Testis (tissue), 3 donors: ENCODE results near the gene CHRD. TPM values are rescaled to one million over a fixed set of nuclear protein-coding genes. Genes with fewer than 3 reads are reported as not detected.

ENCODE experiments used
- DNase-seq: peaks from one replicate; pipeline ENCODE4 v3.0.0-alpha.2; 2019
- H3K27ac ChIP-seq, 2 donors: fragments of 200-600 bp; sonication (generic); one replicate each; pipeline ENCODE4 v1.5.1; 2019
- H3K27me3 ChIP-seq: fragments of 200-600 bp; sonication (generic); one replicate; pipeline ENCODE4 v1.5.1; 2019
- H3K36me3 ChIP-seq: fragments of 200-600 bp; sonication (generic); one replicate; pipeline ENCODE4 v1.5.1; 2017; ENCODE audit warnings: low read depth; ENCODE audit errors: missing control alignments
- H3K4me1 ChIP-seq: fragments of 200-600 bp; sonication (generic); one replicate; pipeline ENCODE4 v1.5.1; 2019
- H3K4me3 ChIP-seq, 2 donors: fragments of 200-600 bp; sonication (generic); one replicate each; pipeline ENCODE4 v1.5.1; 2017 to 2019
- H3K9me3 ChIP-seq: fragments of 200-600 bp; sonication (generic); one replicate; pipeline ENCODE4 v1.5.1; 2017
- CTCF ChIP-seq, 3 experiments: fragments of 450-650 bp in 2 of 3; fragments of 200-600 bp in 1 of 3; sonication (generic) in 1 of 3; IDR thresholded peaks; one replicate each; pipeline ENCODE4 v1.5.1; 2016 to 2019; ENCODE audit warnings: antibody characterized with exemption in 3 of 3, mild to moderate bottlenecking in 2 of 3, moderate library complexity in 1 of 3
- POLR2A ChIP-seq: fragments of 450-650 bp; IDR thresholded peaks from one replicate; pipeline ENCODE4 v1.6.1; 2017; ENCODE audit warnings: antibody characterized with exemption, mild to moderate bottlenecking, moderate library complexity
- whole genome bisulfite sequencing, 2 donors: methylation state at CpG; one replicate each; pipeline ENCODE4 v1.1.5; 2018; 5-methylcytosine and 5-hydroxymethylcytosine counted together
- intact Hi-C: fragments of 100-400 bp; cut with DNase I; formaldehyde crosslinking; loops from one replicate; pipeline ENCODE4 v1.15.1; 2023; ENCODE audit warnings: low total_unique reads
- polyA plus RNA-seq: library from polyadenylated mRNA; stranded (reverse); fragments of 350-450 nt; fragmentation: Illumina TruSeq; extraction: RNeasy Lipid Tissue Mini Kit (QIAGEN cat#74804); gene quantifications from one replicate; pipeline ENCODE4 v1.2.3, GENCODE V29; 2014; ENCODE audit warnings: low read depth, low replicate concordance; ENCODE audit not compliant: insufficient read depth
- total RNA-seq, 2 donors: library from RNA; depleted of rRNA; stranded (reverse); fragments of >200 nt; gene quantifications; one replicate each; pipeline ENCODE4 v1.2.3, GENCODE V29; 2016

The CHRD gene
- total and polyA plus RNA-seq, 3 donors from 2014 or later = 3.5 to 4.3 (median 4.3) TPM

DNA sequence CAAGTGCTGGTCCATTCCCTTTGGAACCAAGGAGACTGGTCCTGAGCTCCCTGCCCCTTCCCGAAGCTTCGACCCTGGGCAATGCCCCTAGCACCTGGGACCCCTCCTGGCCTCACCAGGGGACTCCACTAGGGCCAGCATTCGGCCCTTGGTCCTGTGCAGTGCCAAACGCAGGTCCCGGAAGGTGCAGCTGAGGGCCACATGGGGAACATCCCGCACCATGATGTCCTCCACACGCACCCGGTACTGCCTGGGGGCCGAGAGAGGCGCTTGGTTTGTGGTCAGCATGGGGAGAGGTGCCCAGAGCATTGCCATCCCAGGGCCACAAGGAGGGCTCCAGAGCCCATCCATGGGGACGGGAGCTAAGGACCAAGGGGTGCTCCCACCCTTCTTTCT, 26.3 kb upstream of the CHRD start:
- intact Hi-C loops = no loop called here
- TF ChIP-seq POLR2A = no peak
- TF ChIP-seq CTCF (IDR thresholded peaks at IDR 0.05) = no peak
- WGBS, 2 donors = 89 to 90% methylated on average over 2 to 6 of the region's 11 CpGs
- no peaks in the 10 kb centered on the region for H3K27me3 ChIP-seq
- DNase-seq = no peak
- H3K9me3 ChIP-seq = no peaks in the 10 kb centered on the region
- no peak overlapping the region for H3K27ac ChIP-seq
- H3K36me3 ChIP-seq = no peaks in the 10 kb centered on the region
- peaks cover 66% of the 10 kb centered on the region for H3K4me1 ChIP-seq
- no peak overlapping the region for H3K4me3 ChIP-seq

GRCh38 chr3:184354121-184354728, 25.6 kb upstream of the CHRD start:
- Histone ChIP-seq H3K27me3 (no peaks in the 10 kb centered on the region), H3K4me3 (no peak overlapping the region), H3K9me3 (no peaks in the 10 kb centered on the region), H3K4me1 (peaks cover 66% of the 10 kb centered on the region), H3K27ac (no peak overlapping the region), H3K36me3 (no peaks in the 10 kb centered on the region)
- intact Hi-C loops = no loop called here
- 73 to 100% methylated on average over 3 to 18 of the region's 18 CpGs for WGBS, 2 donors
- peak; percentile 70 for DNase-seq
- peak in 2 of 3 experiments; percentile 43 to 64 for TF ChIP-seq CTCF (IDR thresholded peaks at IDR 0.05)
- no peak for TF ChIP-seq POLR2A

DNA sequence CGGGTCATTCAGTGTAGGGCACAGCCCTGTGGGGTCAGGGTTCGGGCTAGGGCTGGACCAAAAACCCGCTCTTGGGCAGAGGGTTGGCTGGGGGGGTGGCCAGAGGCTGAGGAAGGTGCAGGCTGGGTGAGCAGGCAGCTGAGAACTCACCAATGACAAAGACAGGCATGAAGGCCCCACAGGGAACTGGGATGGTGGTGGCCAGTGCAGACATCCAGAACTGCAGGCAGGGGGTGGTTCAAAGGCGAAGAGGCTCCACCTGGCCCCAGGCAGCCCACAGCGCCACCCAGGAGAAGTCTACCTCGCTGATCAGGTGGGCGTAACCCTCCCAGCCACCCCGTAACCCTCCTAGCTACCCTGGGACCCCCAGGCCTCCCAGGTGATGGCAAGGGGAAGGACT, 25.1 kb upstream of the CHRD start:
- Histone ChIP-seq H3K9me3 (no peaks in the 10 kb centered on the region), H3K4me1 (peaks cover 66% of the 10 kb centered on the region), H3K27me3 (no peaks in the 10 kb centered on the region), H3K27ac (peak overlapping the region in 1 of 2 donors; percentile 8), H3K36me3 (no peaks in the 10 kb centered on the region), H3K4me3 (no peak overlapping the region)
- intact Hi-C loops = no loop called here
- TF ChIP-seq POLR2A (no peak), CTCF (IDR thresholded peaks at IDR 0.05) (no peak)
- DNase-seq = no peak
- WGBS, 2 donors = 81 to 89% methylated on average over 7 to 8 of the region's 8 CpGs

DNA sequence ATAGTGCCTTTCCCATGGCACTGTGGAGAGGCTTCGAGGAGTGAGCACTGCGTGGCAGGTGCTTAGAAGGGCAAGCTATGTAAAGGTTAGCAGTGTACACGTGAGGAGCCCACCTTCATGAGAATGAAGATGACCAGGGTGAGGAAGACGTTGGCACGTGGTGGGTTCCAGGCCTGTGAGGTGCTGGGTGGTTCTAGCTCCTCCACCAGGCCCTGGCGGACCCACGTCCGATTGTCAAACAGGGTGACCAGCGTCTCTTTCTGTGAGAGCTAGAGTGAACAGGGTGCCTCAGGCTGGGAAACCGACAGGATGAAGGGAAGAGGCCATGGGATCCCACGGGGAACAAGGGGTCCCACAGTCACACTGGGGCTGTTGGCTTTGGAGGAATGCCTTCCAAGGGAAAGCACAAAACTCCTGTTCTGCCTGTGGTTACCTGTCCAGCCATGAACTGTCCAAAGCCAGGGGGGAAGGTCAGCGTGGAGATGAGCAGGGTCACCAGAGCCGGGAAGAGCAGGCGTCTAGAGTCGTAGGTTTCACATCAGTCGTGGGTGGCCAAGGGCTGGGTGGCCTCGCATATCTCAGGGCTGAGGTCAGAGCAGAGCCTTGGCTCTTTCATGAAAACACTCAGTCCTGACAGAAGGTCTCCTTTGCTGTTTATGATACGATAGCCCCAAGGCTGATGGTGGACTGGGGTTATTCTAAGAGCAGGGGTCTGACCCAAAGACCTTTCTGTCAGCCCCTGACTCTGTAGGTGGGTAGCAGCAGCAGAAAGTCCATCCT, 24.4 kb upstream of the CHRD start:
- Histone ChIP-seq H3K27me3 (no peaks in the 10 kb centered on the region), H3K9me3 (no peaks in the 10 kb centered on the region), H3K27ac (peak overlapping the region in 1 of 2 donors; percentile 8), H3K36me3 (no peaks in the 10 kb centered on the region), H3K4me3 (no peak overlapping the region), H3K4me1 (peaks cover 66% of the 10 kb centered on the region)
- TF ChIP-seq POLR2A (no peak), CTCF (IDR thresholded peaks at IDR 0.05) (no peak)
- no peak for DNase-seq
- intact Hi-C loops = no loop called here
- WGBS, 2 donors = 64 to 80% methylated on average over 18 of the region's 18 CpGs
